GM12872 (cell line): ENCODE measurements around the gene CIPC.
A peak's percentile ranks its signal among the peaks of the same experiment; 100 is the strongest.

ENCODE experiments used
- TF ChIP-seq, protein P1 (sequence below): IDR thresholded peaks from 3 replicates; pipeline ENCODE4 v1.5.1; 2011; ENCODE audit warnings: low read depth, mild to moderate bottlenecking, low read length, moderate library complexity; ENCODE audit not compliant: insufficient read depth

CIPC gene

GRCh38 chr14:77123381-77124325, 25.6 kb downstream of the CIPC start:
- TF ChIP-seq, protein P1, sequence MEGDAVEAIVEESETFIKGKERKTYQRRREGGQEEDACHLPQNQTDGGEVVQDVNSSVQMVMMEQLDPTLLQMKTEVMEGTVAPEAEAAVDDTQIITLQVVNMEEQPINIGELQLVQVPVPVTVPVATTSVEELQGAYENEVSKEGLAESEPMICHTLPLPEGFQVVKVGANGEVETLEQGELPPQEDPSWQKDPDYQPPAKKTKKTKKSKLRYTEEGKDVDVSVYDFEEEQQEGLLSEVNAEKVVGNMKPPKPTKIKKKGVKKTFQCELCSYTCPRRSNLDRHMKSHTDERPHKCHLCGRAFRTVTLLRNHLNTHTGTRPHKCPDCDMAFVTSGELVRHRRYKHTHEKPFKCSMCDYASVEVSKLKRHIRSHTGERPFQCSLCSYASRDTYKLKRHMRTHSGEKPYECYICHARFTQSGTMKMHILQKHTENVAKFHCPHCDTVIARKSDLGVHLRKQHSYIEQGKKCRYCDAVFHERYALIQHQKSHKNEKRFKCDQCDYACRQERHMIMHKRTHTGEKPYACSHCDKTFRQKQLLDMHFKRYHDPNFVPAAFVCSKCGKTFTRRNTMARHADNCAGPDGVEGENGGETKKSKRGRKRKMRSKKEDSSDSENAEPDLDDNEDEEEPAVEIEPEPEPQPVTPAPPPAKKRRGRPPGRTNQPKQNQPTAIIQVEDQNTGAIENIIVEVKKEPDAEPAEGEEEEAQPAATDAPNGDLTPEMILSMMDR = no peak

- TF ChIP-seq, protein P1 = peak; percentile 61; the same call in 2 of the 3 replicates
Observed at GRCh38 chr14:77124345-77125280, 26.6 kb downstream of the CIPC start.

- TF ChIP-seq, protein P1 = no peak
Observed at GRCh38 chr14:77125281-77125801, 27.3 kb downstream of the CIPC start.

GRCh38 chr14:77125823-77126325, 27.8 kb downstream of the CIPC start:
- TF ChIP-seq, protein P1 = no peak

DNA sequence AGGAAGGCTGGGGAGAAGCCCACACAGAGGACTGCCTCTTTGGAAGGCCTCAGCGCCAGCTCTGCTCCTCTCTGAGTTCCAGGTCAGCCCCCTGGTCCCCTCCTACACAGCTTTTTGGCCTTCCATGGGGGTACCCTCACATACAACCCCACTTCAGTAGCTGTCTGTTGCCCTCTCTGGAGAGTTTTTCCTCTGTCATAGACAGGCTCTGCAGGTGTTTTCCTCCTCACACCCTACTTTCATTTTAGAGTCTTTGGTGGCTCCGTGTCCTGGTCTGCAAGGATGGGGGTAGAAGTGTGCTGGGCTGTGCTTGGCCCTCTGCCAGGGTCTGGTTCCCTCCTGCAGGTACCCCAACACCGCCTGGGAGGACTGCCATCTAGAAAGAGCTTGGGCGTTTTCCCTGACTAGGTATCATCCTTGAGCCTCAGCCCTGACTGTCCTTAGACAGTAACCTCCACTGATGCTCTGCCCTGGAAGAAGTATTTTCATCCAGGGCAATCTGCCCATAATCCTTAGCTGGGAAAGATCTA, 28.5 kb downstream of the CIPC start:
- TF ChIP-seq, protein P1 = no peak

GRCh38 chr14:77128414-77128891, 30.4 kb downstream of the CIPC start:
- TF ChIP-seq, protein P1 = no peak
